Activated T-cell treated with anti-CD3 and anti-CD28 coated beads for 24 hours (primary cell): ENCODE data around the gene SLC6A7.

Experiments used
- DNase-seq: peaks from one replicate; pipeline ENCODE4 v3.0.0-alpha.2; 2020; ENCODE audit warnings: low read depth

The SLC6A7 gene

GRCh38 chr5:150174285-150174684 lies 15.6 kb upstream of the SLC6A7 start:
- no peak for DNase-seq

- no peak for DNase-seq
Measured at GRCh38 chr5:150175076-150175475, 14.8 kb upstream of the SLC6A7 start.

GRCh38 chr5:150175536-150175935 lies 14.3 kb upstream of the SLC6A7 start:
- DNase-seq, result no peak

GRCh38 chr5:150176745-150177477 lies 13.0 kb upstream of the SLC6A7 start:
- DNase-seq, result no peak

- no peak for DNase-seq
Measured at GRCh38 chr5:150177721-150178120, 12.1 kb upstream of the SLC6A7 start.

- DNase-seq, result no peak
Measured at GRCh38 chr5:150178262-150178661, 11.6 kb upstream of the SLC6A7 start.

- DNase-seq, result no peak
Measured at GRCh38 chr5:150179019-150179620, 10.7 kb upstream of the SLC6A7 start.

- no peak for DNase-seq
Measured at GRCh38 chr5:150180241-150181026, 9.4 kb upstream of the SLC6A7 start.

- no peak for DNase-seq
Measured at GRCh38 chr5:150181027-150181426, 8.8 kb upstream of the SLC6A7 start.

- no peak for DNase-seq
Measured at GRCh38 chr5:150181766-150182545, 7.9 kb upstream of the SLC6A7 start.

GRCh38 chr5:150182774-150183173 lies 7.1 kb upstream of the SLC6A7 start:
- DNase-seq, result no peak

- no peak for DNase-seq
Measured at GRCh38 chr5:150183436-150183835, 6.4 kb upstream of the SLC6A7 start.

GRCh38 chr5:150184006-150184405 lies 5.9 kb upstream of the SLC6A7 start:
- no peak for DNase-seq

- DNase-seq, result no peak
Measured at GRCh38 chr5:150184990-150185912, 4.6 kb upstream of the SLC6A7 start.

- no peak for DNase-seq
Measured at GRCh38 chr5:150186137-150186536, 3.7 kb upstream of the SLC6A7 start.

- no peak for DNase-seq
Measured at GRCh38 chr5:150186897-150187296, 3.0 kb upstream of the SLC6A7 start.

GRCh38 chr5:150188146-150188842 lies 1.6 kb upstream of the SLC6A7 start:
- DNase-seq, result no peak

GRCh38 chr5:150189326-150189725 lies 536 bp upstream of the SLC6A7 start:
- DNase-seq, result no peak

GRCh38 chr5:150190503-150190979 lies 679 bp downstream of the SLC6A7 start:
- DNase-seq, result no peak

GRCh38 chr5:150190987-150191386 lies 1.1 kb downstream of the SLC6A7 start:
- no peak for DNase-seq
